Fibroblast of mammary gland (primary cell): ENCODE measurements around the gene CFAP73.
A peak's percentile ranks its signal among the peaks of the same experiment; 100 is the strongest.
"Not testable (repeated sequence)": the region's sequence is repeated elsewhere in the genome, so short reads cannot be mapped to it uniquely, and the experiment has no call there.

Experiments
- DNase-seq: peaks from one replicate; pipeline ENCODE4 v3.0.0-alpha.2; 2010; ENCODE audit warnings: low read depth
- H3K4me3 ChIP-seq: 2 replicates; pipeline ENCODE4 v1.5.1; 2011; ENCODE audit warnings: low read depth, mild to moderate bottlenecking, low read length, moderate library complexity; ENCODE audit not compliant: control insufficient read depth
- CTCF ChIP-seq: conservative IDR thresholded peaks from 2 replicates; pipeline ENCODE4 v1.5.1; 2011; ENCODE audit warnings: low read depth, low read length, inconsistent platforms; ENCODE audit not compliant: control insufficient read depth, insufficient read depth

The CFAP73 gene

GRCh38 chr12:113112043-113112899, 37.3 kb upstream of the CFAP73 start:
- no peak for TF ChIP-seq CTCF
- DNase-seq = no peak
- no peak overlapping the region for H3K4me3 ChIP-seq

- TF ChIP-seq CTCF = no peak
- H3K4me3 ChIP-seq = no peak overlapping the region
- DNase-seq = no peak
These were observed 36.1 kb upstream of the CFAP73 start for GRCh38 chr12:113113397-113113796.

GRCh38 chr12:113114447-113115178, 34.9 kb upstream of the CFAP73 start:
- H3K4me3 ChIP-seq = no peak overlapping the region
- no peak for TF ChIP-seq CTCF
- DNase-seq = peak; percentile 7

GRCh38 chr12:113115455-113116126, 33.9 kb upstream of the CFAP73 start:
- TF ChIP-seq CTCF = no peak
- DNase-seq = no peak
- H3K4me3 ChIP-seq = no peak overlapping the region

GRCh38 chr12:113116875-113117274, 32.6 kb upstream of the CFAP73 start:
- no peak overlapping the region for H3K4me3 ChIP-seq
- TF ChIP-seq CTCF = no peak
- no peak for DNase-seq

- not testable (repeated sequence) for H3K4me3 ChIP-seq
- peak; percentile 72 for DNase-seq
These were observed 31.8 kb upstream of the CFAP73 start for GRCh38 chr12:113117684-113118083.

GRCh38 chr12:113118142-113118541, 31.4 kb upstream of the CFAP73 start:
- DNase-seq = no peak
- TF ChIP-seq CTCF = no peak
- no peak overlapping the region for H3K4me3 ChIP-seq
